GM19324 (cell line): ENCODE results near the gene SIX5.
A peak's percentile ranks its signal among the peaks of the same experiment; 100 is the strongest.
"Not testable (repeated sequence)": the region's sequence is repeated elsewhere in the genome, so short reads cannot be mapped to it uniquely, and the experiment has no call there.

Experiments
- ATAC-seq: cut with Tn5 transposase; IDR thresholded peaks from one replicate; pipeline ENCODE4 v1.9.1; 2021; ENCODE audit warnings: mild to moderate bottlenecking, moderate library complexity; ENCODE audit not compliant: unreplicated experiment, low FRiP score

The SIX5 gene

DNA sequence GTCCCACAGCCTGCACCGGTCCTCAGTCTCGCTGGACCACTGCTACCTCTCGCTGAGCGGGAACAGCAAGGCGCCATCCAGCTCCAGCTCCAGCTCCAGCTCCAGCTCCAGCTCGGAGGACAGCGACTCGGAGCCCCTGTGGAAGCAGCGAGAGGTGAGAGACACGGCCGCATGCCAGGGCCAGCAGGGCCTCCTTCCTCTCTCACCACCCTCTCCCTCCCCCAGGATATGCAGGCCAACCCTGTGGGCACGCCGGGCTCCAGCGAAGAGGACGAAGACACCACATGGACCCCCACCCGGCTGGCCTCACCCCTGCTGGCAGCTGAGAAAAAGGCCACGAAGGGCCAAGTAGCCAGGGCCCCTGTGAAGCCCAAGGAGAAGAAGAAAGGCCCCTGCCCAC lies 7.3 kb downstream of the SIX5 start:
- no peak for ATAC-seq

DNA sequence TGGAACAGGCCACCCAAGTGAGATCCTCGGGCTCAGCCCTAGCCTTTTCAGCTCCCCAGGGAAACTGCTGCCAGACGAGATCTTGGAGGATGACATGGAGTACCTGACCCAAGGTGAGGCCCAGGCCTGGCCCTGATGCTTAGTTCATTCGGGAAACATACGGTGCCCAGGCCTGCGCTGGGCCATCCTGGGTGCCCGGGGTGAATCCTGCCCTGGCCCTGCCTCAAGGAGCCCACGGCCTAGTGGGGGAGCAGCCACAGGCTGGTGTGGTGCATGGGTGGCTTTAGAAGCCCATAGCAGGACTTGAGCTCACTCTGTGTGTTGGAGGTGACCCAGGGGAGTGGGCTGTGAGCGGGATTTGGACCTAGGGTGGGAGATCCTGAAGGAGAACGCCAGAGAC lies 10.1 kb downstream of the SIX5 start:
- ATAC-seq: no peak

DNA sequence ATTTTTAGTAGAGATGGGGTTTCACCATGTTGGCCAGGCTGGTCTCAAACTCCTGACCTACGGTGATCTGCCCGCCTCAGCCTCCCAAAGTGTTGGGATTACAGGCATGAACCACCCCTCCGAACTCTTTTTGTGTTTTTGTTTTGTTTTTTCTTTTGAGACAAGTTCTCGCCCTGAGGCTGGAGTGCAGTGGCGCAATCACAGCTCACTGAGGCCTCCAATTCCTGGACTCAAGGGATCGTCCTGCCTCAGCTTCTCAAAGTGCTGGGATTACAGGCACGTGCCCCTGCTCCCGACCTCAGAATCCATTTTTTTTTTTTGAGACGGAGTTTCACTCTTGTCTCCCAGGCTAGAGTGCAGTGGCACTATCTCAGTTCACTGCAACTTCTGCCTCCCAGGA lies 11.4 kb downstream of the SIX5 start:
- ATAC-seq: no peak

DNA sequence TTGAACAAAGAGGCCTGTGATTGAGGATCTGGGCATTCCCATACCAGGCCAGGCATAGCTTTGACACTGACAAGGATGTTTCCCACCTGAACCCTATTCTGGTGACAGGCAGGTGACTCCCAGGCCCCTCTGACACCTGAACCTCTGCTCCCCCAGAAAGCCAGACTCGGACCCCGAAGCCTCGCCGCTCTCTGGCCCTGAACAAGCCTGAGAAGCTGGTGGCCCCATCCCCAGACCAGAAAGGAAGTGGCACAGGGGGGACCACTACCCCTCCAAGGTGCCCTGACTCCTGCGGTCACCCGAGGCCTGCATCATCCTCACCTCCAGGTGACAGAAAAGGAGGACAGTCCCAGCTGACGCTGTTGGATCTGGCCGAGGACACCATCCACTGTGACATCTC lies 14.7 kb downstream of the SIX5 start:
- ATAC-seq: no peak

DNA sequence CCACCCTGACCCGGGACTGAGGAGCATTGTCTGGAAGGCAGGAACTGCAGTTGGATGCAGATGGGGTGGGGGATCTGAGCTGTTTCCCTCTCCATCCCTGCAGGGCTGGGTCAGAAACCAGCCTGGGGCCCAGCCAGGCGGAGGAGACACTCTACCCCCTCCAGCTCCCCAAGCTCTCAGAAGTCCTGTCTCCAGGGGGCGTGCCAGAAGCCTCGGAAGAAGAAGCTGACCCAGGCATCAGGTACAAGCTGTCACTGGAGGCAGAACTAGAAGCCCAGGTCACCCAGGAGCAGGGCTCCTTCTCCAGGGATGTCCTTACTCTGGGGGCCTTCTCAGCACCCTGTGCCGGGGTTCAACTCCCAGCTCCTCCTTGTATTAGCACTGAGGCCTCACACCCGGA lies 15.5 kb downstream of the SIX5 start:
- no peak for ATAC-seq

DNA sequence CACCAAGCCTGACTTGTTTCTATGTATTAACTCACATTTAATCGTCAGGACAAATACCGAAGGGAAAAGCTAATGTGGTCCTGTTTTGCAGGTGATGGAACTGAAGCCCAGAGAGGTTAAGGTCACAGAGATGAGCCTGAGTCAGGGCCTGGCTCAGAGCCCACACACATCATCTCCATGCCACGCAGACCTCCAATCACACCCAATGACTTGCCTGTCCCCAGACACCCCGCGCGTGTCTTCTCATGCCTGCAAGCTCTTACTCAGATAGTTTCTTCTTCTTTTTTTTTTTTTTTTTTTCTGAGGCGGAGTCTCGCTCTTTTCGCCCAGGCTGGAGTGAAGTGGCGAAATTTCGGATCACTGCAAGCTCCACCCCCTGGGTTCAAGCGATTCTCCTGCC lies 16.4 kb downstream of the SIX5 start:
- ATAC-seq: no peak

DNA sequence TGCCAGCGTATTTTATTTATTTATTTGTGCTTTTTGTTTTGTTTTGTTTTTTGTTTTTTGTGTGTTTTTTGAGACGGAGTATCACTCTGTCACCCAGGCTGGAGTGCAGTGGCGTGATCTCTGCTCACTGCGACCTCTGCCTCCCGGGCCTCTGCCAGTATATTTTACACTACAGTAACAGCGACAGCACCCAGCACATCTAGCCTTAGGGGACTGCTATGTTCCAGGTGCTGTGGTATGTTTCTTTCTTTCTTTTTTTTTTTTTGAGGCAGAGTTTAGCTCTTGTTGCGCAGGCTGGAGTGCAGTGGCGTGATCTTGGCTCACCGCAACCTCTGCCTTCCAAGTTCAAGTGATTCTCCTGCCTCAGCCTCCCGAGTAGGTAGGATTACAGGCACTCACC lies 17.6 kb downstream of the SIX5 start:
- ATAC-seq: not testable (repeated sequence)

DNA sequence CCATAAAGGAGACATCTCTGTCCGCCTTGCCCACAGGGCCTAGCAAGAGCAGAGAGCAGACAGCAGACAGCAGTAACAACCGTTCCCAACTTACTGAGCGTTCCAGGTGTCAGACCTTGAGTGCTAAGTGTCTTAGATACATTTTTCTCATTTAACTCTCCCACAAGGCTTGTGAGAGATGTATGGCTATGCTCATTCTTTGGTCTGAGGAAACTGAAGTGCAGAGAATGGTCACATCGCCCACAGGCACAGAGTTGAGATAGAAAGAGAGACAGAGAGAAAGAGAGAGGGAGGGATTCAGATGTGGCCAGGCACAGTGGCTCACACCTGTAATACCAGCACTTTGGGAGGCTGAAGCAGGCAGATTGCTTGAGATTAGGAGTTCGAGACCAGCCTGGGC lies 21.5 kb downstream of the SIX5 start:
- no peak for ATAC-seq

DNA sequence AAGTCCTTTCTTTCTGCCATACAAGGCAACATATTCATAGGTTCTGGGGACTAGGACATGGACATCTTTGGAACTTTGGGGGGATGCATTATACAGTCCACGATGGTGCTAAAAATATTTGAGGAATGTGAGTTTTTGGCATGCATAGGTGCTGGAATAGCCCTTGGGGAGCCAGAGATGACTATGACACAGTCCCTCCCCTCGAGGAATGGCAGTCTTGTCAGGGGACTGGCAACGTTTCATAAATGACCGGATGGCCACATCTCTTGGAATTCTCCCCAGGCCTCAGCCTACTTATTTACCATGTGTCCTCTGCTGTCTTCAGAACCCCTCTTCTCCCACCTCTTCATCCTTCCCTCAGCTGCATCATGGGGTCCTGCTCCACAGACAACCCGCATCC lies 22.2 kb downstream of the SIX5 start:
- ATAC-seq: no peak

DNA sequence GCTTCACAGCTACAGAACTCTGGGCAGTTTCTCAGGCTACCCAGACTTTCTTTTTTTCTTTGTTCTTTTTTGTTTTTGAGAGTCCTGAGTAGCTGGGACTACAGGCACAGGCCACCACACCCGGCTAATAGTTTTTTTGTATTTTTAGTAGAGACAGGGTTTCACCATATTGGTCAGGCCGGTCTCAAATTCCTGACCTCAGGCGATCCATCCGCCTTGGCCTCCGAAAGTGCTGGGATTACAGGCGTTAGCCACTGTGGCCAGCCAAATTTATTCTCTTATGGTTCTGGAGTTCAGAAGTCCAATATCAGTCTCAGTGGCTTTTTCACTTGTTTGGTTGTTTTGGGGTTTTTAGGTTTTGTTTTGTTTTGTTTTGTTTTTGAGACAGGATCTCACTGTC lies 23.4 kb downstream of the SIX5 start:
- no peak for ATAC-seq

DNA sequence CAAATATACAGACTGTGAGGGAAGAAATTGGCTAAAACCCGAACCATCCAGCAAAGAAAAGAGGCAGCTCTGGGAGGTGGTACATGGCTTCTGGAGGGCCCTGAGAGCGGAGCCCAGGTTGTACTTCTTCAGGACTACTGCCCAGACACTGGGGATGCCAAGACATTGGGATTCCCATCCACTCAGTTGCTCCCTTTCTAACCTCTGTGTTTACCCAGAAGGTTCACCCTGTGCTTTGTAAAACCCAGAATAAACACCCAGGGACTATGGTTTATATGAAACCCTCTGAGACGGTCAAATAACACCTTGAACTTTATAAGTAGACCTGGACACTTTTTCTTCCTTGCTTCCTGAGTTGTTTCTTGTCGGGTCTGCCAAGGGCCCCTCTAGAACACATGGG lies 26.1 kb downstream of the SIX5 start:
- no peak for ATAC-seq

DNA sequence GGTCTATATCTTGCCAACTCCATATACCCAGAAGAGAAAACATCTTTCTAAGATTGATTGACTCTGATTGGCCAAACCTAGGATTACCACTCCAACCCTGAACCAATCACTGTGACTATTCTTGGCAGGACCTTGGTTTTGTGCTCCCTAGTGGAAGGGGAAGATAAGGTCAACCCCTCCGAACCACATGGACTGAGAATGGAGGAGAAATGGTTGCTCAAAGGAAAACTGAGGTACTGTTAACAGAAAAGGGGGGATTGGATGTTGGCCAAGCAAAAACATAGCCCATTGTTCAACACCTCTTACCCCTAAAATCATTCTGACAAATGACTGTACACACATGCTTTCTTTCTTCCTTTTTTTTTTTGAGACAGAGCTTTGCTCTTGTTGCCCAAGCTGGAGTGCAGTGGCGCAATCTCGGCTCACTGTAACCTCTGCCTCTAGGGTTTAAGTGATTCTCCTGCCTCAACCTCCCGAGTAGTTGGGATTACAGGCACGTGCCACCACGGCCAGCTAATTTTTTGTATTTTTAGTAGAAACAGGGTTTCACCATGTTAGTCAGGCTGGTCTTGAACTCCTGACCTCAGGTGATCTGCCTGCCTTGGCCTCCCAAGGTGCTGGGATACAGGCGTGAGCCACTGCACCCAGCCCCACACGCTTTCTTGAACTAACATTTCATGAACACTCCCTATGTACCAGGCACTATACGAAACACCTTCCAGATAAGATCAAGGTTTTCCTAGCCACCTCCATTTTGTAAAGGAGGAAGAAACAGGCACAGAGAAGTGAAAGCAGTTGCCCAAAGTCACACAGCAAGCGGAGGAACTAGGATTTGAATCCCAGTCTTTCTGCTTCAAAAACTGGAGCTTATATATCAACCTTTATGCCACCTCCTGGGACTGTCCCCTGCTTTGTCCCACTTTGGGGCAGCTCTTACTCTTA lies 29.3 kb downstream of the SIX5 start:
- ATAC-seq: no peak

DNA sequence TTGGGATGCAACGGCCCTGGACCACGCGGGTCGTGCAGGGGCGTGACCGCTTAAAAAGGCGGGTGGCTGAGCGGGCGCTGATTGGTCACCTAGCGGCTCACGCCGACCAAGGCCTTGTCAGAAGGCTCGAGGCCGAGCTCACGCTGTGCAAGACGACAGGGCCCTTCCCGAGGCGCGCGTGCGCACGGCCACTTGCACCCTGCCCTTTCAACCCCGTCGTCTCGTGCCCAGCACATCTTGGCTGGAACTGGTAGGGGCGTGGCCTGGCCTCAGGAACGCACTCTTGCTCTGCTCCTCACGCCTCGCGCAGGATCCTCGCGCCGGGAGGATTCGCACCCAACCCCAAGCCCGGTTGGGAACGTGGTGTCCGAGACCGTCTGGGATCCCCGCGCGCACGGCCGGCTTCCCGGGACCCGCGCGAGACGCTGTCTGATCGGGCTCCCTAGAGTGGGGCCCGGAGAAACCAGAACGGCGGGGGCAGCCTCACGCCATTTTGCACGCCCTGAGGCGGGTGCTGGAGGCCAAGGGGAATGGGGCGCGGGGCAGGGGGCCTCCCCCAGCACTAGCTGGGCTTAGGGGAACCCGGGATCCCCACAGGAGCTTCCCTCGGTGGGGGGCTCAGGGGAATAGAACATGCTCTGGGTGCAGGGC lies 35.8 kb downstream of the SIX5 start, which contains the start of gene MEIOSIN:
Gene MEIOSIN, plus strand, starts transcription at position 280 of the 651 bp plus-strand sequence. CDS start 1,938 bp downstream, outside the sequence.
- ATAC-seq: no peak

DNA sequence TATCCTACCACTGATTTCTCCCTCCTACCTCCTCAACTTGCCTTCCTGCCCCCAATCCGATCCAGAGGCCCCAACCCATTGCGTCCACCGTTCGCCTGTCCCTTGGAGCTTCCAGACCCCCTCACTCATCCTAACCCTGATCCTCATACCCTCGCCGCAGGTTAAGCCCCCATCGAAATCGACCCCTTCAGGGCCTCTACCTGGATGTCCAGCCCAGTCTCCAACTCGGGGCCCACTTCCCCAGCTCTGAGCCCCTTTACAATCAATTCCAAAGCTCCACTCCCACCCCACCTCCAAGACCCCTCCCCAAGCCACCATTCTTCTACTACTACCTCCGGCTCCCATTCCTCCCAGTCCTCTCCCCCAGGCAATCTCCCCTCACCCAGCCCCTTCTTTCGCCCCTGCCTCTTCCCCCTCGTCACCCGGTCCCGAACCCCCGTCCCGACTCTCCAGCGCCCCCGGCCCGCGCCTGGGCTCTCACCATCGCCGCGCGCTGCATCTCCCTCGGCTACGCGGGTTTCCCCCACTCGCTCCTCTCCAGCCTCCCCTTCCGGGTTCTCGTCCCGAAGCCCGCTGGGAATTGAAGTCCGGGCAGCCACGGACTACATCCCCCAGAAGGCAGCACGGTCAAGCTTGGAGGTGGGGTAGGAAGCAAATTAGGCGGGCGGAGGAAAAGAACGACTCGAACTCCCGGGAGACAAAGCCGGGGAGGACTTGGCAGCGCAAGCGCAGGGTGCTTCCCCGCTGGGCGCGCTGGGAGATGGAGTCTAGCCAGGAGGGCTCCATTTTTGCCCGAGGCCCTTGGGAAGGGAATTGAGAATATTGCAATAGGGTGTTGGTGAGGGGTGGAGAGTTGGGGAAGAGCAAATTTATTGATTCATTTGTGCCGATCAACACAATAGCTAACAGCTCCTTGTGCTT lies 38.4 kb downstream of the SIX5 start, which contains the start of gene FBXO46:
Gene FBXO46, minus strand, starts transcription at position 529 of the 921 bp plus-strand sequence. CDS start 17,401 bp downstream, outside the sequence.
- peak; percentile 94 for ATAC-seq

DNA sequence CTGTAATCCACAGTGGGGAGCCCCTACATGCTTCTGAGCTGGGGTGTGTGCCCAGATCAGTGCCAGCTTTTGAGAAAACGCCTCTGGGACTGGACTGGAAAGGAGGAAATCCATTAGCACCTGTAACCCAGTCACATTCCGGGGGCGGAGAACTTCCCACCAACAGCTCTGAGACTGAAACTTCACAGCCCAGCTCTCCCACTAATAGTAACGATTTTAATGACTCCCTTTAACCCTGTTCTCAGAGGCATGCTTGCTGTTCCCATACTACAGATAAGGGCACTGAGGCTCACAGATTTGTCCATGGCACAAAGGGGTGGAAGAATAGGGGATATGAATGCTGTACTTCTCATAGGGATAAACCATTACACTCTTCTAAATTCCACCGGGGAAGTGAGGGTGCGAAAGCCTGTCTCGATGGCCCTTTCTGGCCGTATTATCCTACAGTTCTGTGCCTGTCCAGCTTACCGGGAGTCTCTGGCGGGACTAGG lies 39.2 kb downstream of the SIX5 start:
- no peak for ATAC-seq

DNA sequence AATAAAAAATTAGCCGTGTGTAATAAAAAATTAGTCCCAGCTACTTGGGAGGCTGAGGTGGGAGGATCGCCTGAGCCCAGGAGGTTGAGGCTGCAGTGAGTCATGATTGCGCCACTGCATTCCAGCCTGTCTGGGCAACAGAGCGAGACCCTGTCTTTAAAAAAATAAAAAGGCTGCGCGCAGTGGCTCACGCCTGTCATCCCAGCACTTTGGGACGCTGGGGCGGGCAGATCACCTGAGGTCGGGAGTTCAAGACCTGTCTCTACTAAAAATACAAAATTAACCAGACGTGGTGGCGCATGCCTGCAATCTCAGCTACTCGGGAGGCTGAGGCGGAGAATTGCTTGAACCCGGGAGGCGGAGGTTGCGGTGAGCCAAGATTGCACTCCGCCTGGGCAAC lies 40.4 kb downstream of the SIX5 start:
- ATAC-seq: not testable (repeated sequence)

DNA sequence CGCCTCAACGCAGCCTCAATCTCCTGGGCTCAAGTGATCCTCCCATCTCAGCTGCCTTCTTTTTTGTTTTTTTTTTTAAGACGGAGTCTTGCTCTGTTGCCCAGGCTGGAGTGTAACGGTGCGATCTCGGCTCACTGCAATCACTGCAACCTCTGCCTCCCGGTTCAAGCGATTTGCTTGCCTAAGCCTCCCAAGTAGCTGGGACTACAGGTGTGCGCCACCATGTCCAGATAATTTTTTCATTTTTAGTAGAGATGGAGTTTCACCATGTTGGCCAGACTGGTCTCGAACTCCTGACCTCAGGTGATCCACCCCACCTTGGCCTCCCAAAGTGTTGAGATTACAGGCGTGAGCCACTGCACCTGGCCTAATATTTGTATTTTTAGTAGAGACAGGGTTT lies 49.0 kb downstream of the SIX5 start:
- ATAC-seq: not testable (repeated sequence)

DNA sequence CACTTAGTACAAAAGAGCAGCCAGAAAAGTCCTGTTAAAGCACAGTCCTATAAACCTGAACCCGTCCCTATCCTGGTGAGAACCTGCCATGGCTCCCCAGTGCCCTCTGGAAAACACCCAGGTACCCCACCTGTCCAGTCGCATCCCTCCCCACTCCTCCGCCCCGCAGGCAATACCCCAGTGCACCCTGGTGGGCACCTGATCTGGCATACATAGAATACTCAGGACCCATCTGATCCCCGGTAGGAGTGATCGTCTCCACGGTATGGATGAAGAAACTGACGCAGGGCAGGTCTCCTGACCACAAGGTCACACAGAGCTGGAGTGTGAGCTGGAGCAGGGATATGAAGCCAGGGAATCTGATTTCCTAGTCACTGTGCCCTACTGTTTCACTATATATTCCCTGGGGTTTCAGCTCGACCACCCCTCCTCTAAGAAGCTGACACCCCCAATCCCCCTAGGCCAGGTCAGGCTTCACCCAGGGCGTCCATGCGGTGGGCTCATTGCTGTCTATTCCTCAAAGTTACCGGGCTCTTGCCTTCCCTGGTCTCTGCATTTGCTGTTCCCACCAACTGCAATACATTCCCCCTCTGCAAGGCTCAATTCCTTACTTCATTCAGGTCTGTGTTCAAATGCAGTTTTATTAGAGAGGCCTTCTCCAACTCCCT lies 50.9 kb downstream of the SIX5 start:
- ATAC-seq: no peak

DNA sequence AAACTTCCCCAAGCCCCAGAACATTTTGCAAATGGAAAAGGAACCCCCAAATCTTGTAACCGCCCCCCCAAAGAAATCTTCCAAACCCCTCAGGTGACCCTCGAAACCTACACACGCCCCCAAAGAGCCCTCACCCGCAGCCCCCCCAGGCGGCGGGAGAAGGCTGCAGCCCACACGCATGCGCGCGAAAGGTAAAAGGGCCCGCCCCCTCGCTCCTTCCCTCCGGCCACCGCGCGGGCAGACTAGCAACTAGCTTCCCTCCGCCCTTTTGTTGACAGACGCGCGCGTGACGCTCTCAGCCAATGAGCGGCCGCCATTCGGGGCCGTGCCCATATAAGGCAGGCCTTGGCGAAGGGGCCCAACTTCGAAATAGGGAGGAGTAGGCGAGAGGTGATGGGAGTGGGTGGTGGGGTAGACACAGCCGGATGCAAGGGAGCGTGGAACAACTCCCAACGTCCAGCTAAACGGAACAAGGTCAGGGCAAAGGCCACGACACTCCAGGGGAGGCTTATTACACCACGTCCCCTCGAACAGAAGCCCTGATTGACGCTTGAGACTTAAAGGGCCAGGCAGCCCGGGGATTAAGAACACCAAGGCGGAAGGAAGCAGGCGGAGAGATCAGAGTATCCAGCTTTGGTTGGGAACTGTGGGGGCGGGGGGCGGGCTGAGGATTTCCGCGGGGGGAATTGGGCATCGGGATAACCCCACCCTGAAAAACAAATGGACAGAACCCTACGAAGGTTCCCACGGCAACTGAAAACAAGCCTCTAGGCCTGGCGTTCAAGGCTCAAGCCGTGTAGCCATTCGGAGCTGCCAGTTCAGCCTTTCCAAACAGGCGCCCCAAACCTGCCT lies 51.7 kb downstream of the SIX5 start:
- ATAC-seq: peak; percentile 94
